Measurements from ENCODE around the gene LRRC71. TPM values are rescaled to one million over a fixed set of nuclear protein-coding genes. Genes with fewer than 3 reads are reported as not detected.

Gene LRRC71
- total and polyA plus RNA-seq, 2 of the 13 experiments (the other 11 are each of a cell fraction or from before 2014, with no cell fraction given): not detected

DNA sequence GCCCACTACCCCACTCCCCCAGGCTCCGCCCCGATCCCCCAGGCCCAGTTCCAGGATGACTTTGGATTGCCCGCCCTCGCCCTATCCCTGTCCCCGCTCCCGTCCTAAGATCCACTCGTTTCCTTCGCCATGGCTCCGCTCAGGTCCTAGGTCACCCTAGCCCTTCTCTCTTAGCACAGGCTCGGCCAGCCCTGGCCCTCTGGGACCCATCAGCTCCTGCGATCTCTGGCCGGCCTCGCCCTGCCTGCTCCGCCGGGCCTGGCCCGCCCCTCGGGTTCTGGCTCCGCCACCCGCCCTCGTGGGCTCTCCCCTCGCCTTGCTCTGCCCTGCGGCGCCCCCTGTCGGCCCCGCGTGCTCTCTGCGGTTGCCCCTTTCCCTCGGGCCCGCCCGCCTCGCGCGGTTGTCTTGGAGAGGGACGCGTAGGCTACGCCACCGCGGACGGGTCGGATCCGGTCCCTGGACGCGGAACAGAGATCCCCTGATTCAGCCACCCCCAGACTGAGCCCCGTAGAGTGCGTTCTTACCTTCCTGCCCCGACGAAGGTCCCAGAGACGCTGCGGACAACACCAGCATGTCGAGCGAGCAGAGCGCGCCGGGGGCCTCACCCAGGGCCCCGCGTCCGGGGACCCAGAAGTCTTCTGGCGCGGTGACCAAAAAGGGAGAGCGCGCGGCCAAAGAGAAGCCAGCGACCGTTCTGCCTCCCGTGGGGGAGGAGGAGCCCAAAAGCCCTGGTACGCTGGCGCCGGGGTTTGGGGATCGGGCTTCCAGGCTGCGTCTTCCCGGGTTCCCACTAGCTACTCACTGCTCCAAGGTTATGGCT lies at the start of gene LRRC71 (continued):
- TF ChIP-seq, protein P1, sequence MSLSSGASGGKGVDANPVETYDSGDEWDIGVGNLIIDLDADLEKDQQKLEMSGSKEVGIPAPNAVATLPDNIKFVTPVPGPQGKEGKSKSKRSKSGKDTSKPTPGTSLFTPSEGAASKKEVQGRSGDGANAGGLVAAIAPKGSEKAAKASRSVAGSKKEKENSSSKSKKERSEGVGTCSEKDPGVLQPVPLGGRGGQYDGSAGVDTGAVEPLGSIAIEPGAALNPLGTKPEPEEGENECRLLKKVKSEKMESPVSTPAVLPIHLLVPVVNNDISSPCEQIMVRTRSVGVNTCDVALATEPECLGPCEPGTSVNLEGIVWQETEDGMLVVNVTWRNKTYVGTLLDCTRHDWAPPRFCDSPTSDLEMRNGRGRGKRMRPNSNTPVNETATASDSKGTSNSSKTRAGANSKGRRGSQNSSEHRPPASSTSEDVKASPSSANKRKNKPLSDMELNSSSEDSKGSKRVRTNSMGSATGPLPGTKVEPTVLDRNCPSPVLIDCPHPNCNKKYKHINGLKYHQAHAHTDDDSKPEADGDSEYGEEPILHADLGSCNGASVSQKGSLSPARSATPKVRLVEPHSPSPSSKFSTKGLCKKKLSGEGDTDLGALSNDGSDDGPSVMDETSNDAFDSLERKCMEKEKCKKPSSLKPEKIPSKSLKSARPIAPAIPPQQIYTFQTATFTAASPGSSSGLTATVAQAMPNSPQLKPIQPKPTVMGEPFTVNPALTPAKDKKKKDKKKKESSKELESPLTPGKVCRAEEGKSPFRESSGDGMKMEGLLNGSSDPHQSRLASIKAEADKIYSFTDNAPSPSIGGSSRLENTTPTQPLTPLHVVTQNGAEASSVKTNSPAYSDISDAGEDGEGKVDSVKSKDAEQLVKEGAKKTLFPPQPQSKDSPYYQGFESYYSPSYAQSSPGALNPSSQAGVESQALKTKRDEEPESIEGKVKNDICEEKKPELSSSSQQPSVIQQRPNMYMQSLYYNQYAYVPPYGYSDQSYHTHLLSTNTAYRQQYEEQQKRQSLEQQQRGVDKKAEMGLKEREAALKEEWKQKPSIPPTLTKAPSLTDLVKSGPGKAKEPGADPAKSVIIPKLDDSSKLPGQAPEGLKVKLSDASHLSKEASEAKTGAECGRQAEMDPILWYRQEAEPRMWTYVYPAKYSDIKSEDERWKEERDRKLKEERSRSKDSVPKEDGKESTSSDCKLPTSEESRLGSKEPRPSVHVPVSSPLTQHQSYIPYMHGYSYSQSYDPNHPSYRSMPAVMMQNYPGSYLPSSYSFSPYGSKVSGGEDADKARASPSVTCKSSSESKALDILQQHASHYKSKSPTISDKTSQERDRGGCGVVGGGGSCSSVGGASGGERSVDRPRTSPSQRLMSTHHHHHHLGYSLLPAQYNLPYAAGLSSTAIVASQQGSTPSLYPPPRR (CRISPR knock-in tag; IDR thresholded peaks at IDR 0.05; ENCODE audit: borderline replicate concordance): no peak
- TF ChIP-seq, protein P2, sequence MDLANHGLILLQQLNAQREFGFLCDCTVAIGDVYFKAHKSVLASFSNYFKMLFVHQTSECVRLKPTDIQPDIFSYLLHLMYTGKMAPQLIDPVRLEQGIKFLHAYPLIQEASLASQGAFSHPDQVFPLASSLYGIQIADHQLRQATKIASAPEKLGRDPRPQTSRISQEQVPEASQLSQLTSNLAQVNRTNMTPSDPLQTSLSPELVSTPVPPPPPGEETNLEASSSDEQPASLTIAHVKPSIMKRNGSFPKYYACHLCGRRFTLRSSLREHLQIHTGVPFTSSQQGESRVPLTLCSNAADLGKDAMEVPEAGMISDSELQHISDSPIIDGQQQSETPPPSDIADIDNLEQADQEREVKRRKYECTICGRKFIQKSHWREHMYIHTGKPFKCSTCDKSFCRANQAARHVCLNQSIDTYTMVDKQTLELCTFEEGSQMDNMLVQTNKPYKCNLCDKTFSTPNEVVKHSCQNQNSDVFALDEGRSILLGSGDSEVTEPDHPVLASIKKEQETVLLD (CRISPR knock-in tag; IDR thresholded peaks at IDR 0.05; ENCODE audit: low read depth): no peak
- TF ChIP-seq ZBTB7A (CRISPR knock-in tag; IDR thresholded peaks at IDR 0.05) (no peak), MYC (CRISPR knock-in tag; IDR thresholded peaks at IDR 0.05; ENCODE audit: borderline replicate concordance) (peak; percentile 73; the same call in 1 of the 2 replicates), RFXANK (CRISPR knock-in tag; IDR thresholded peaks at IDR 0.05) (no peak), GABPB1 (CRISPR knock-in tag; IDR thresholded peaks at IDR 0.05) (peak; percentile 60; the same call in 1 of the 2 replicates), KLF16 (CRISPR knock-in tag; IDR thresholded peaks at IDR 0.05) (no peak), SRY (CRISPR knock-in tag; IDR thresholded peaks at IDR 0.05) (no peak), SUZ12 (IDR thresholded peaks at IDR 0.05; ENCODE audit: low read depth, low read length) (0 out of 2 replicates have a peak, but pooled peaks have one; percentile 21), ZSCAN31 (CRISPR knock-in tag; IDR thresholded peaks at IDR 0.05; ENCODE audit: low read depth) (no peak), MAFG (CRISPR knock-in tag; IDR thresholded peaks at IDR 0.05) (no peak), TARDBP (CRISPR knock-in tag; IDR thresholded peaks at IDR 0.05) (peak; percentile 40; the same call in 1 of the 2 replicates), NFRKB (IDR thresholded peaks at IDR 0.05) (no peak)
- TF ChIP-seq, protein P3, sequence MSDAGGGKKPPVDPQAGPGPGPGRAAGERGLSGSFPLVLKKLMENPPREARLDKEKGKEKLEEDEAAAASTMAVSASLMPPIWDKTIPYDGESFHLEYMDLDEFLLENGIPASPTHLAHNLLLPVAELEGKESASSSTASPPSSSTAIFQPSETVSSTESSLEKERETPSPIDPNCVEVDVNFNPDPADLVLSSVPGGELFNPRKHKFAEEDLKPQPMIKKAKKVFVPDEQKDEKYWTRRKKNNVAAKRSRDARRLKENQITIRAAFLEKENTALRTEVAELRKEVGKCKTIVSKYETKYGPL (CRISPR knock-in tag; IDR thresholded peaks at IDR 0.05): no peak
- TF ChIP-seq, protein P4, sequence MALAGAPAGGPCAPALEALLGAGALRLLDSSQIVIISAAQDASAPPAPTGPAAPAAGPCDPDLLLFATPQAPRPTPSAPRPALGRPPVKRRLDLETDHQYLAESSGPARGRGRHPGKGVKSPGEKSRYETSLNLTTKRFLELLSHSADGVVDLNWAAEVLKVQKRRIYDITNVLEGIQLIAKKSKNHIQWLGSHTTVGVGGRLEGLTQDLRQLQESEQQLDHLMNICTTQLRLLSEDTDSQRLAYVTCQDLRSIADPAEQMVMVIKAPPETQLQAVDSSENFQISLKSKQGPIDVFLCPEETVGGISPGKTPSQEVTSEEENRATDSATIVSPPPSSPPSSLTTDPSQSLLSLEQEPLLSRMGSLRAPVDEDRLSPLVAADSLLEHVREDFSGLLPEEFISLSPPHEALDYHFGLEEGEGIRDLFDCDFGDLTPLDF (CRISPR knock-in tag; IDR thresholded peaks at IDR 0.05): no peak
- TF ChIP-seq, protein P5, sequence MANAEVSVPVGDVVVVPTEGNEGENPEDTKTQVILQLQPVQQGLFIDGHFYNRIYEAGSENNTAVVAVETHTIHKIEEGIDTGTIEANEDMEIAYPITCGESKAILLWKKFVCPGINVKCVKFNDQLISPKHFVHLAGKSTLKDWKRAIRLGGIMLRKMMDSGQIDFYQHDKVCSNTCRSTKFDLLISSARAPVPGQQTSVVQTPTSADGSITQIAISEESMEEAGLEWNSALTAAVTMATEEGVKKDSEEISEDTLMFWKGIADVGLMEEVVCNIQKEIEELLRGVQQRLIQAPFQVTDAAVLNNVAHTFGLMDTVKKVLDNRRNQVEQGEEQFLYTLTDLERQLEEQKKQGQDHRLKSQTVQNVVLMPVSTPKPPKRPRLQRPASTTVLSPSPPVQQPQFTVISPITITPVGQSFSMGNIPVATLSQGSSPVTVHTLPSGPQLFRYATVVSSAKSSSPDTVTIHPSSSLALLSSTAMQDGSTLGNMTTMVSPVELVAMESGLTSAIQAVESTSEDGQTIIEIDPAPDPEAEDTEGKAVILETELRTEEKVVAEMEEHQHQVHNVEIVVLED (CRISPR knock-in tag; IDR thresholded peaks at IDR 0.05; ENCODE audit: borderline replicate concordance): no peak
- TF ChIP-seq, protein P6, sequence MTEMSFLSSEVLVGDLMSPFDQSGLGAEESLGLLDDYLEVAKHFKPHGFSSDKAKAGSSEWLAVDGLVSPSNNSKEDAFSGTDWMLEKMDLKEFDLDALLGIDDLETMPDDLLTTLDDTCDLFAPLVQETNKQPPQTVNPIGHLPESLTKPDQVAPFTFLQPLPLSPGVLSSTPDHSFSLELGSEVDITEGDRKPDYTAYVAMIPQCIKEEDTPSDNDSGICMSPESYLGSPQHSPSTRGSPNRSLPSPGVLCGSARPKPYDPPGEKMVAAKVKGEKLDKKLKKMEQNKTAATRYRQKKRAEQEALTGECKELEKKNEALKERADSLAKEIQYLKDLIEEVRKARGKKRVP (CRISPR knock-in tag; IDR thresholded peaks at IDR 0.05): no peak

Data from HepG2 (cell line).